Progenitor cell of endocrine pancreas (in vitro differentiated cells): ENCODE results near the gene FABP6. TPM values are rescaled to one million over a fixed set of nuclear protein-coding genes. Genes with fewer than 3 reads are reported as not detected.
A peak's percentile ranks its signal among the peaks of the same experiment; 100 is the strongest.

Source experiments
- DNase-seq: peaks from one replicate; pipeline ENCODE4 v3.0.0; 2021; ENCODE audit warnings: low spot score; ENCODE audit not compliant: unreplicated experiment
- H3K27ac Mint-ChIP-seq: 2 replicates; pipeline ENCODE4 v1.8.0; 2021; ENCODE audit warnings: mild to moderate bottlenecking, moderate library complexity, mixed read lengths
- H3K27me3 Mint-ChIP-seq: 2 replicates; pipeline ENCODE4 v1.8.0; 2021; ENCODE audit warnings: mixed read lengths
- H3K36me3 Mint-ChIP-seq: 2 replicates; pipeline ENCODE4 v1.8.0; 2022; ENCODE audit warnings: mixed read lengths; ENCODE audit not compliant: insufficient read depth
- H3K4me1 Mint-ChIP-seq: 2 replicates; pipeline ENCODE4 v1.8.0; 2021; ENCODE audit warnings: low read depth, mixed read lengths
- H3K4me3 Mint-ChIP-seq: 2 replicates; pipeline ENCODE4 v1.8.0; 2021; ENCODE audit warnings: low read depth, mild to moderate bottlenecking, moderate library complexity, mixed read lengths
- H3K9me3 Mint-ChIP-seq: 2 replicates; pipeline ENCODE4 v1.8.0; 2021; ENCODE audit warnings: low read depth, mixed read lengths
- CTCF ChIP-seq: fragments of 200-600 bp; sonication (generic); IDR thresholded peaks from one replicate; pipeline ENCODE4 v1.5.0; 2021; ENCODE audit warnings: antibody characterized with exemption, mild to moderate bottlenecking; ENCODE audit not compliant: unreplicated experiment
- total RNA-seq: library from RNA; stranded (reverse); gene quantifications from 2 replicates; pipeline ENCODE4 v1.2.1, GENCODE V29; 2021

Gene FABP6
- total RNA-seq, 1 donor from 2014 or later: 0.55 TPM

- no peak for TF ChIP-seq CTCF
- no peaks in the 10 kb centered on the region for H3K4me1 Mint-ChIP-seq
- no peak for DNase-seq
- peaks cover 27% of the 10 kb centered on the region for H3K36me3 Mint-ChIP-seq
- H3K4me3 Mint-ChIP-seq: no peak overlapping the region
- no peaks in the 10 kb centered on the region for H3K27me3 Mint-ChIP-seq
- no peaks in the 10 kb centered on the region for H3K9me3 Mint-ChIP-seq
- H3K27ac Mint-ChIP-seq: no peak overlapping the region
Observed at GRCh38 chr5:160254706-160255105, 25.4 kb downstream of the FABP6 start.

- no peak for DNase-seq
- Mint-ChIP-seq H3K27me3 (no peaks in the 10 kb centered on the region), H3K9me3 (no peaks in the 10 kb centered on the region), H3K27ac (peak overlapping the region; percentile 74), H3K4me3 (no peak overlapping the region), H3K36me3 (peaks cover 16% of the 10 kb centered on the region), H3K4me1 (peaks cover 34% of the 10 kb centered on the region)
- no peak for TF ChIP-seq CTCF
Observed at GRCh38 chr5:160259341-160259740, 30.0 kb downstream of the FABP6 start.

- no peak for TF ChIP-seq CTCF
- H3K4me1 Mint-ChIP-seq: peaks cover 34% of the 10 kb centered on the region
- peaks cover 16% of the 10 kb centered on the region for H3K36me3 Mint-ChIP-seq
- DNase-seq: no peak
- no peaks in the 10 kb centered on the region for H3K27me3 Mint-ChIP-seq
- peak overlapping the region; percentile 96 for H3K27ac Mint-ChIP-seq
- no peaks in the 10 kb centered on the region for H3K9me3 Mint-ChIP-seq
- H3K4me3 Mint-ChIP-seq: no peak overlapping the region
Observed at GRCh38 chr5:160260006-160260775, 30.9 kb downstream of the FABP6 start.

- DNase-seq: peak; percentile 43
- H3K36me3 Mint-ChIP-seq: peaks cover 16% of the 10 kb centered on the region
- H3K27ac Mint-ChIP-seq: peak overlapping the region; percentile 96
- peaks cover 34% of the 10 kb centered on the region for H3K4me1 Mint-ChIP-seq
- H3K4me3 Mint-ChIP-seq: peak overlapping the region; percentile 10
- H3K9me3 Mint-ChIP-seq: no peaks in the 10 kb centered on the region
- TF ChIP-seq CTCF: no peak
- no peaks in the 10 kb centered on the region for H3K27me3 Mint-ChIP-seq
Observed at GRCh38 chr5:160260881-160261815, 31.8 kb downstream of the FABP6 start.

- H3K27me3 Mint-ChIP-seq: no peaks in the 10 kb centered on the region
- H3K27ac Mint-ChIP-seq: peak overlapping the region; percentile 96
- no peak for DNase-seq
- peaks cover 39% of the 10 kb centered on the region for H3K4me1 Mint-ChIP-seq
- H3K36me3 Mint-ChIP-seq: peaks cover 11% of the 10 kb centered on the region
- no peaks in the 10 kb centered on the region for H3K9me3 Mint-ChIP-seq
- TF ChIP-seq CTCF: no peak
- no peak overlapping the region for H3K4me3 Mint-ChIP-seq
Observed at GRCh38 chr5:160262151-160263074, 33.1 kb downstream of the FABP6 start.
